Loucy (cell line): ENCODE results near the gene ZNF337.
"Not testable (repeated sequence)": the region's sequence is repeated elsewhere in the genome, so short reads cannot be mapped to it uniquely, and the experiment has no call there.

ENCODE experiments used
- H2AFZ ChIP-seq: fragments of 200-600 bp; sonication (generic); 2 replicates; pipeline ENCODE4 v1.6.0; 2016; ENCODE audit warnings: antibody characterized with exemption, mild to moderate bottlenecking, low read length, moderate library complexity
- H3F3A ChIP-seq: fragments of 200-600 bp; 2 replicates; pipeline ENCODE4 v1.6.0; 2016; ENCODE audit warnings: antibody characterized with exemption, low read depth, mild to moderate bottlenecking
- H3K27me3 ChIP-seq: fragments of 200-600 bp; sonication (generic); 2 replicates; pipeline ENCODE4 v1.6.1; 2014; ENCODE audit warnings: low read length, mild to moderate bottlenecking; ENCODE audit not compliant: insufficient read depth, poor library complexity, severe bottlenecking
- H3K36me3 ChIP-seq: fragments of 200-600 bp; sonication (generic); 2 replicates; pipeline ENCODE4 v1.6.1; 2016; ENCODE audit warnings: low read length; ENCODE audit not compliant: insufficient read depth
- H3K4me1 ChIP-seq: fragments of 200-600 bp; sonication (generic); 2 replicates; pipeline ENCODE4 v1.5.1; 2014; ENCODE audit warnings: low read length, mild to moderate bottlenecking; ENCODE audit not compliant: insufficient read depth, poor library complexity, severe bottlenecking
- H3K4me2 ChIP-seq: fragments of 200-600 bp; sonication (generic); 2 replicates; pipeline ENCODE4 v1.6.0; 2014; ENCODE audit warnings: antibody characterized with exemption, low read length, low read depth, mild to moderate bottlenecking; ENCODE audit not compliant: poor library complexity, severe bottlenecking
- H3K4me3 ChIP-seq: fragments of 200-600 bp; sonication (generic); 2 replicates; pipeline ENCODE4 v1.5.1; 2014; ENCODE audit warnings: low read length, mild to moderate bottlenecking, mixed read lengths; ENCODE audit not compliant: poor library complexity, severe bottlenecking
- H3K79me2 ChIP-seq: fragments of 200-600 bp; sonication (generic); 2 replicates; pipeline ENCODE4 v1.6.1; 2014; ENCODE audit warnings: low read length; ENCODE audit not compliant: insufficient read depth
- H3K9ac ChIP-seq: fragments of 200-600 bp; sonication (generic); 2 replicates; pipeline ENCODE4 v1.6.0; 2014; ENCODE audit warnings: mild to moderate bottlenecking, low read depth, low read length, moderate library complexity; ENCODE audit not compliant: poor library complexity, severe bottlenecking
- H3K9me2 ChIP-seq: fragments of 200-600 bp; sonication (generic); replicated peaks from 2 replicates; pipeline ENCODE4 v1.6.1; 2016; ENCODE audit warnings: low read depth, low read length, mixed read lengths
- H3K9me3 ChIP-seq: fragments of 200-600 bp; sonication (generic); 2 replicates; pipeline ENCODE4 v1.6.1; 2014; ENCODE audit warnings: mild to moderate bottlenecking, antibody characterized with exemption, low read length, low read depth; ENCODE audit not compliant: insufficient read depth
- H4K20me1 ChIP-seq: fragments of 200-600 bp; sonication (generic); 2 replicates; pipeline ENCODE4 v1.6.0; 2014; ENCODE audit warnings: antibody characterized with exemption, low read length, mild to moderate bottlenecking; ENCODE audit not compliant: insufficient read depth, poor library complexity, severe bottlenecking
- EZH2phosphoT487 ChIP-seq: fragments of 200-600 bp; IDR thresholded peaks from 2 replicates; pipeline ENCODE4 v1.6.1; 2018; ENCODE audit warnings: antibody characterized with exemption, mild to moderate bottlenecking, moderate library complexity, borderline replicate concordance
- TF ChIP-seq, protein P1 (sequence below): fragments of 200-600 bp; sonication (generic); conservative IDR thresholded peaks from 2 replicates; pipeline ENCODE4 v1.5.1; 2014; ENCODE audit warnings: mild to moderate bottlenecking, antibody characterized with exemption, low read length

Gene ZNF337

DNA sequence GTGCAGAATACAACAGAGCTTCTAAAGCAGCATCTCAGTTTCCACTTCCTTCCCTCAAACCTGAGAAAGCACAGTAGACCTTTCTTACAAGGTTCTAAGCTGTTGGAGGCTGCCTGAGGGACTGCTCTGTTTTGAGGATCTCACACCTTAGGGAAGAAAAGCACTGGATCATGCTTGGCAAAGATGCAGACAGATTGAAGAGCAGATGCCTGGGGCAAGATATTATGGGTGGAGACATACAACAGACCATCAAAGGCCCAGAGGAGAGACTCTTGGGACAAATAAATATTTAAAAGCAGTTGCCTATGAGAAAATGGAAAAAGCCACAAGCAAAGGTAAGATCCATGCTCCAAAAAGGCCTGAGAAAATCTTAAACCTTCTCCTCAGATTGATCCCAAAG, 6.2 kb downstream of the ZNF337 start:
- H4K20me1 ChIP-seq, result no peaks in the 10 kb centered on the region
- H3K79me2 ChIP-seq, result peaks cover 11% of the 10 kb centered on the region
- no peaks in the 10 kb centered on the region for H3K36me3 ChIP-seq
- H3K4me2 ChIP-seq, result no peak overlapping the region
- H3K9me3 ChIP-seq, result no peaks in the 10 kb centered on the region
- H2AFZ ChIP-seq, result no peak overlapping the region
- H3K4me1 ChIP-seq, result peaks cover 33% of the 10 kb centered on the region
- no peak overlapping the region for H3K4me3 ChIP-seq
- H3K9me2 ChIP-seq, result no peaks in the 10 kb centered on the region
- no peaks in the 10 kb centered on the region for H3F3A ChIP-seq
- no peaks in the 10 kb centered on the region for H3K27me3 ChIP-seq
- TF ChIP-seq, protein P1, sequence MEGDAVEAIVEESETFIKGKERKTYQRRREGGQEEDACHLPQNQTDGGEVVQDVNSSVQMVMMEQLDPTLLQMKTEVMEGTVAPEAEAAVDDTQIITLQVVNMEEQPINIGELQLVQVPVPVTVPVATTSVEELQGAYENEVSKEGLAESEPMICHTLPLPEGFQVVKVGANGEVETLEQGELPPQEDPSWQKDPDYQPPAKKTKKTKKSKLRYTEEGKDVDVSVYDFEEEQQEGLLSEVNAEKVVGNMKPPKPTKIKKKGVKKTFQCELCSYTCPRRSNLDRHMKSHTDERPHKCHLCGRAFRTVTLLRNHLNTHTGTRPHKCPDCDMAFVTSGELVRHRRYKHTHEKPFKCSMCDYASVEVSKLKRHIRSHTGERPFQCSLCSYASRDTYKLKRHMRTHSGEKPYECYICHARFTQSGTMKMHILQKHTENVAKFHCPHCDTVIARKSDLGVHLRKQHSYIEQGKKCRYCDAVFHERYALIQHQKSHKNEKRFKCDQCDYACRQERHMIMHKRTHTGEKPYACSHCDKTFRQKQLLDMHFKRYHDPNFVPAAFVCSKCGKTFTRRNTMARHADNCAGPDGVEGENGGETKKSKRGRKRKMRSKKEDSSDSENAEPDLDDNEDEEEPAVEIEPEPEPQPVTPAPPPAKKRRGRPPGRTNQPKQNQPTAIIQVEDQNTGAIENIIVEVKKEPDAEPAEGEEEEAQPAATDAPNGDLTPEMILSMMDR, result no peak
- TF ChIP-seq EZH2phosphoT487, result no peak
- no peak overlapping the region for H3K9ac ChIP-seq

DNA sequence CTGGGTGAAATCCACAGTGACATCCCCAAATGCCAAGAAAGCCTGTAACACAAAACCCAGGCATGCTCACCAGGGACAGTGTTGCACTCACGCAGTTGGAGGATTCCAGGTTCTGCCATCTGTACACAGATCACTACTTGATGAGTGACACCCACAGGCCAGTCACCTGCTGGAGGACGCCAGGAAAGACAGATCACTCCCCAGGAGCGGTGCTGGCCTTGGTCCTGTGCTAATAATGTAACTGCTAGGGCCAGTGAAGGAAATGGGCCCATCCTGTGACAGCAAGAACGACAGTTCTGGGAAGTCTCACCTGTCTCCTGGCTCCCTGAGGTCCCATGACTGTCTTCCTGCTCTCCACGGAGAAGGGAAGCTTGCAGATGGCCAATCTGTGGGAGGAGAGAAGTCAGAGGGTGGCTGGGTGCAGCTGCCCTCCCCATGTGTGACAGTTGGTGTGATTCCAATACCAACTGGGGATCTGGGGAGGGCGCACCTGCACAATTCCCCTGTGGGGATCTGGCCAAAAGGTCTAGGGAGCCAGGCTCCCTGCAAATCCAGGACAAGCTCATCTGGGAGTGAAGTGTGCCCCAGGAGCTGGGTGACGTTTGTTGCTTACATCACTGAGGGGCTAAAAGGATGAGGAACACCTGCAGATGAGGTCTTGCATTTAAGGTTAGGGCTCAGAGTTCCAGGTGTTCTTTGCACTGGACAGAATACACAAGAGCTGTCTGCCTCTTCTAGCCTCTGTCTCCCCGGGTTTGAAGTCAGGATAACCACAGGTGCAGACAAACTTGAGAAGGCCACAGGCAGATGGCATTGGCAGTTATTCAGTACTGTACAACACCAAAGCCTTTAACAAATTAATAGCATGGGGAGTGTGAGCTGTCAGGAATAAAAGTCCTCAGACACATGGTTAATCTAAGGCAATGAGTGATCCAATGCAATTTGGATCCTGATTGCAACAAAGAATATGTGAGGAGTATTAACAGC, 10.3 kb downstream of the ZNF337 start:
- Histone ChIP-seq H3K9ac (peak overlapping the region; percentile 30), H3K36me3 (no peaks in the 10 kb centered on the region), H3K9me3 (no peaks in the 10 kb centered on the region; the same call in 1 of the 2 replicates), H3K4me1 (peaks cover 36% of the 10 kb centered on the region), H3K27me3 (no peaks in the 10 kb centered on the region), H2AFZ (no peak overlapping the region), H3K79me2 (no peaks in the 10 kb centered on the region), H3K9me2 (no peaks in the 10 kb centered on the region), H3K4me3 (no peak overlapping the region), H3F3A (peaks cover 6% of the 10 kb centered on the region; the same call in 1 of the 2 replicates), H3K4me2 (peak overlapping the region; percentile 25), H4K20me1 (no peaks in the 10 kb centered on the region)
- TF ChIP-seq EZH2phosphoT487, result no peak
- TF ChIP-seq, protein P1, result no peak

DNA sequence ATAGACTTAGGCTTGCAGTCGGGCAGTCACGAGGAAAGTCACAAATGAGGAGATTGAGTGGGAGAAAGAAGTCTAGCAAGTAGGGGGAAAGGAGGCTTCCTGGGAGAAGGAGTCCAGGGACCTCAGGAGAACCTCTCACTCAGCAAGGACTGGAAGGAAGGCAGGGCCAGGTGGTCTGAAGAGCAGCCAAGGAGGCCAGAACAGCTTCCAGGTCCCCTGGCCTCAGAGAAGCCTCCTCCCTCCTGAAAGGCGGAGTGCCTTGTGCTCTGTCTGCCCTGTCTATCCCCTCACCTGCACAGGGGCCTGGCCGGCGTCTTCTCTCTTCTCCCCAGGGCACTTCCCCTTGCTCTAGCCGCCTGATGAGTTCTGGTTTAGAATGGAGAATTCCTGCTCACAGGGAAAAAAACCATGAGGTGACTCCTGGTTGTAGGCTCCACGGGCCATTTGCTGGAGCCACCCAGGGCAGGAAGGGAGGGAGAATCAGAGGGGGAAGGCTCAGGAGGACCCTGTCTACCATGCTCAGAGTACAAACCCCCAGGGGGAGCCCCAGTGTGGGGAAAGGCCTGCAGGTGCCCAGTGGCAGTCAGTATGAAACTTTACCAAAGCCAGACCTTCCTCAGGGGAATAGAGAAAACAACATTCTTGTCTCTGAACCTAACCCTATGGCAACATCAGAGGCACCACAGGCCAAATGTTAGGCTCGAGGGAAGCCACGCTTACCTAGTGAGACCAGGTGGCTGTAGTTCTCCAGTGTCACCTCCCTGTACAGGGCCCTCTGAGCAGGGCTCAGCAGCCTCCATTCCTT, 11.2 kb downstream of the ZNF337 start:
- Histone ChIP-seq H3K27me3 (no peaks in the 10 kb centered on the region), H3K36me3 (no peaks in the 10 kb centered on the region), H3K79me2 (no peaks in the 10 kb centered on the region), H3F3A (peaks cover 6% of the 10 kb centered on the region; the same call in 1 of the 2 replicates), H3K9me3 (no peaks in the 10 kb centered on the region; the same call in 1 of the 2 replicates), H3K9ac (peak overlapping the region; percentile 30), H2AFZ (no peak overlapping the region), H3K4me2 (peak overlapping the region; percentile 10), H3K9me2 (no peaks in the 10 kb centered on the region), H4K20me1 (no peaks in the 10 kb centered on the region), H3K4me1 (peaks cover 36% of the 10 kb centered on the region), H3K4me3 (no peak overlapping the region)
- TF ChIP-seq EZH2phosphoT487, result no peak
- TF ChIP-seq, protein P1, result peak; percentile 32; the same call in 1 of the 2 replicates

DNA sequence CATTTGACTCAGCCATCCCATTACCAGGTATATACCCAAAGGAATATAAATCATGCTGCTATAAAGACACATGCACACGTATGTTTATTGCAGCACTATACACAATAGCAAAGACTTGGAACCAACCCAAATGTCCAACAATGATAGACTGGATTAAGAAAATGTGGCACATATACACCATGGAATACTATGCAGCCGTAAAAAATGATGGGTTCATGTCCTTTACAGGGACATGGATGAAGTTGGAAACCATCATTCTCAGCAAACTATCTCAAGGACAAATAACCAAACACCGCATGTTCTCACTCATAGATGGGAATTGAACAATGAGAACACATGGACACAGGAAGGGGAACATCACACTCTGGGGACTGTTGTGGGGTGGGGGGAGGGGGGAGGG, 12.8 kb downstream of the ZNF337 start:
- not testable (repeated sequence) for H3K4me2 ChIP-seq, H3F3A ChIP-seq, H3K9ac ChIP-seq, H3K36me3 ChIP-seq, H3K4me3 ChIP-seq, H2AFZ ChIP-seq, H3K79me2 ChIP-seq, H3K9me2 ChIP-seq, H3K9me3 ChIP-seq, H3K27me3 ChIP-seq, H4K20me1 ChIP-seq
- peaks cover 36% of the 10 kb centered on the region for H3K4me1 ChIP-seq
